K562 (cell line): ENCODE measurements around the gene COL28A1. TPM values are rescaled to one million over a fixed set of nuclear protein-coding genes. Genes with fewer than 3 reads are reported as not detected.

Source experiments
- ATAC-seq: fragments of 200-7000 bp; cut with Tn5 transposase; 3 replicates; pipeline ENCODE4 v1.9.1; 2020; ENCODE audit warnings: moderate library complexity
- BruUV-seq: library from RNA; stranded (reverse); fragments of 400-500 nt; replicated peaks from 2 replicates; lab custom pipeline; 2021; lab: Mats Ljungman, UMichigan
- CTCF ChIA-PET: fragments of 300-600 bp; formaldehyde crosslinking; extraction: SDS; loops from one replicate; lab custom pipeline; 2021; ENCODE audit warnings: low intra/inter-chr PET ratio; lab: Yijun Ruan, JAX
- POLR2A ChIA-PET: fragments of 300-600, 350-650 bp; sonication (Branson Sonifier 250); formaldehyde crosslinking; extraction: SDS; loops from one replicate; lab custom pipeline; 2021; ENCODE audit warnings: antibody characterized with exemption, inconsistent platforms; lab: Yijun Ruan, JAX
- DNase-seq, 4 experiments: peaks; one replicate each; pipeline versions ENCODE4 v3.0.0 to v3.0.0-alpha.2; 2011 to 2018; ENCODE audit warnings: low spot score in 3 of 4, mixed read lengths in 3 of 4; ENCODE audit errors: extremely low read depth in 1 of 4
- FAIRE-seq: peaks from 2 replicates; lab custom pipeline; 2011; peaks lifted over from hg19 to GRCh38; lab: Jason Lieb, UNC
- H2AFZ ChIP-seq: 2 replicates; pipeline ENCODE4 v1.6.0; 2011; ENCODE audit warnings: low read depth, low read length, control low read depth, inconsistent platforms
- H3K27ac ChIP-seq: fragments of 200-600 bp; 3 replicates; pipeline ENCODE4 v1.8.0; 2011; ENCODE audit warnings: low read depth, mild to moderate bottlenecking, control low read depth, inconsistent platforms, low read length, moderate library complexity, mixed read lengths; ENCODE audit errors: extremely low read depth
- H3K27me3 ChIP-seq, 2 experiments: fragments of 300-600 bp in 1 of 2; 2 replicates in 1 of 2; 3 replicates in 1 of 2; pipeline versions ENCODE4 v1.6.0 to v1.8.0; 2011; ENCODE audit warnings: inconsistent platforms in 2 of 2, low read length in 2 of 2, mild to moderate bottlenecking in 1 of 2, mixed read lengths in 1 of 2, moderate library complexity in 1 of 2; ENCODE audit not compliant: control insufficient read depth in 2 of 2, insufficient read depth in 2 of 2
- H3K36me3 ChIP-seq: fragments of 300-600 bp; 3 replicates; pipeline ENCODE4 v1.8.0; 2011; ENCODE audit warnings: mild to moderate bottlenecking, low read length, inconsistent platforms; ENCODE audit not compliant: control insufficient read depth, insufficient read depth
- H3K4me1 ChIP-seq, 2 experiments: fragments of 200-600 bp in 1 of 2; replicated peaks in 1 of 2; 2 replicates in 1 of 2; 3 replicates in 1 of 2; pipeline versions ENCODE4 v1.5.1 to v1.8.0; 2011; ENCODE audit warnings: inconsistent platforms in 2 of 2, low read length in 2 of 2, mild to moderate bottlenecking in 1 of 2, mixed read lengths in 1 of 2, moderate library complexity in 1 of 2; ENCODE audit not compliant: control insufficient read depth in 2 of 2, insufficient read depth in 2 of 2
- H3K4me2 ChIP-seq: 2 replicates; pipeline ENCODE4 v1.6.1; 2011; ENCODE audit warnings: low read length, control low read depth, inconsistent platforms, mixed read lengths; ENCODE audit not compliant: insufficient read depth
- H3K4me3 ChIP-seq: fragments of 200-600 bp; sonication (generic), shearing (Covaris generic); 2 replicates; pipeline ENCODE4 v1.5.1; 2016; ENCODE audit warnings: control low read depth, inconsistent platforms
- H3K79me2 ChIP-seq: fragments of 200-600 bp; 3 replicates; pipeline ENCODE4 v1.8.0; 2011; ENCODE audit warnings: low read length, inconsistent platforms; ENCODE audit not compliant: control insufficient read depth, insufficient read depth
- H3K9ac ChIP-seq, 2 experiments: 2 replicates each; pipeline versions ENCODE4 v1.6.0 to v1.6.1; 2011; ENCODE audit warnings: low read depth in 2 of 2, low read length in 2 of 2, control low read depth in 1 of 2, inconsistent platforms in 1 of 2, mild to moderate bottlenecking in 1 of 2, mixed read lengths in 1 of 2; ENCODE audit not compliant: insufficient read depth in 1 of 2
- H3K9me1 ChIP-seq: one replicate; pipeline ENCODE4 v1.6.0; 2011; ENCODE audit warnings: inconsistent platforms, mild to moderate bottlenecking, low read length, moderate library complexity; ENCODE audit not compliant: control insufficient read depth, insufficient read depth
- H3K9me3 ChIP-seq: replicated peaks from 2 replicates; pipeline ENCODE4 v1.5.1; 2011; ENCODE audit warnings: low read depth, low read length, inconsistent platforms; ENCODE audit not compliant: control insufficient read depth, insufficient read depth
- H4K20me1 ChIP-seq: replicated peaks from 2 replicates; pipeline ENCODE4 v1.6.1; 2011; ENCODE audit warnings: low read length, inconsistent platforms, mixed read lengths; ENCODE audit not compliant: control insufficient read depth, insufficient read depth
- ETV1 ChIP-seq: fragments of 450-650 bp; conservative IDR thresholded peaks from 2 replicates; pipeline ENCODE4 v1.6.1; 2016; ENCODE audit warnings: missing genetic modification characterization, control low read depth, low read depth, missing compliant biosample characterization
- FOXK2 ChIP-seq, 2 experiments: fragments of 450-650 bp; IDR thresholded peaks in 1 of 2; conservative IDR thresholded peaks in 1 of 2; 2 replicates each; pipeline ENCODE4 v1.6.1; 2016; ENCODE audit warnings: low read depth in 2 of 2, mild to moderate bottlenecking in 1 of 2
- KDM4B ChIP-seq, 2 experiments: fragments of 450-650 bp in 1 of 2; sonication (generic) in 1 of 2; IDR thresholded peaks; 2 replicates each; pipeline ENCODE4 v1.6.1; 2016 to 2017; ENCODE audit warnings: borderline replicate concordance in 2 of 2, antibody characterized with exemption in 1 of 2, low read depth in 1 of 2, mild to moderate bottlenecking in 1 of 2
- MAFK ChIP-seq: IDR thresholded peaks from 2 replicates; pipeline ENCODE4 v1.6.1; 2011; ENCODE audit warnings: low read length, improper control_type of control experiment
- PHF8 ChIP-seq: fragments of 200-600 bp; sonication (generic); IDR thresholded peaks from 2 replicates; pipeline ENCODE4 v1.6.1; 2012; ENCODE audit warnings: mixed run types, mild to moderate bottlenecking, inconsistent platforms, low read length, moderate library complexity, borderline replicate concordance
- PTRF ChIP-seq: fragments of 450-650 bp; IDR thresholded peaks from 2 replicates; pipeline ENCODE4 v1.6.1; 2016; ENCODE audit warnings: mild to moderate bottlenecking, missing genetic modification characterization, missing compliant biosample characterization
- RBM17 ChIP-seq: fragments of 200-400 bp; formaldehyde crosslinking; IDR thresholded peaks from 2 replicates; pipeline ENCODE4 v1.6.1; 2017; ENCODE audit warnings: low read depth, mild to moderate bottlenecking, low read length, borderline replicate concordance
- WGBS: fragments of 100-300 bp; shearing (Covaris generic); methylation state at CpG from one replicate; pipeline ENCODE4 v1.1.6; 2016; ENCODE audit warnings: low coverage, mixed read lengths; ENCODE audit not compliant: insufficient coverage; ENCODE audit errors: missing lambda C conversion rate; 5-methylcytosine and 5-hydroxymethylcytosine counted together
- in situ Hi-C: fragments of 300-500 bp; cut with MboI; formaldehyde crosslinking; loops from 4 replicates; pipeline ENCODE4 v1.15.0; 2018; ENCODE audit warnings: inconsistent platforms, mixed read lengths
- intact Hi-C: fragments of 100-400 bp; cut with micrococcal nuclease; formaldehyde crosslinking; loops from 2 replicates; pipeline ENCODE4 v1.14.2; 2022
- polyA plus RNA-seq, 8 experiments: library from polyadenylated mRNA; depleted of rRNA in 4 of 8; stranded (reverse) in 5 of 8; unstranded in 3 of 8; fragments of >200 nt; fragmentation: Nextera tagmentation in 2 of 8; fragmentation: Illumina TruSeq in 1 of 8; extraction: Ambion mirVana in 2 of 8; extraction: Trizol in 1 of 8; gene quantifications; 2 replicates each; pipeline versions ENCODE4 v1.2.1 to v1.2.3, GENCODE V29; 2011 to 2014; ENCODE audit warnings: inconsistent platforms in 1 of 8, missing spikeins in 1 of 8
- total RNA-seq, 7 experiments: library from RNA; depleted of rRNA in 6 of 7; stranded (reverse); fragments of >200 nt in 6 of 7; fragmentation: Illumina TruSeq in 2 of 7; extraction: Trizol in 2 of 7; gene quantifications; 2 replicates each; pipeline versions ENCODE4 v1.2.1 to v1.2.3, GENCODE V29; 2011 to 2021; ENCODE audit warnings: low replicate concordance in 1 of 7
- TF ChIP-seq, protein P1 (sequence below): fragments of 450-650 bp; formaldehyde crosslinking; IDR thresholded peaks from 2 replicates; pipeline ENCODE4 v1.4.0; 2020; ENCODE audit warnings: mild to moderate bottlenecking, mixed read lengths
- TF ChIP-seq, protein P2 (sequence below), 2 experiments: fragments of 450-650 bp in 1 of 2; sonication (generic) in 1 of 2; formaldehyde crosslinking; conservative IDR thresholded peaks; 2 replicates each; pipeline versions ENCODE4 v1.4.0 to v1.8.1; 2020 to 2022; ENCODE audit warnings: mild to moderate bottlenecking in 1 of 2, missing genetic modification reagents in 1 of 2

Gene COL28A1
- total and polyA plus RNA-seq, 9 of the 15 experiments (the other 6 are each of a cell fraction or from before 2014, with no cell fraction given): 0.03 to 0.13 (median 0.05) TPM; not detected in 3

DNA sequence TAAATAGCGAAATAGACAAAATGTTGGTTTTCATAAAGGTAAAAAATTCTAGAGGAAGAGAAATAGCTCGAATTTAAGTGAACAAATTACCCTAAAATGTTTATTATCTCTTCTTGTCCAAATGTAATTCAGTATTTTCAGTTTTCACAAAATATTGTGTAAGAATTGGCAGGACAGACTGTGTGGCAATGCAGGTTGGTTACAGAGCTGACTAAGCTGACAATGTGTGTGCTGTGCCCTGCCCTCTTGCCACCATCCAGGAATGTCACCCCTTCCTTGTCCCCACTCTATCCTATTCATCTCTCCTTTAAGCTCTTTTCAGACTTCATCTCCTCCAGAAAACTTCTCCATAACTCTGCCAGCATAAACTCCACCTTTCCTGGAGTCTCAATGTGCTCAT lies 46.1 kb downstream of the COL28A1 start:
- intact Hi-C loops: no loop called here

DNA sequence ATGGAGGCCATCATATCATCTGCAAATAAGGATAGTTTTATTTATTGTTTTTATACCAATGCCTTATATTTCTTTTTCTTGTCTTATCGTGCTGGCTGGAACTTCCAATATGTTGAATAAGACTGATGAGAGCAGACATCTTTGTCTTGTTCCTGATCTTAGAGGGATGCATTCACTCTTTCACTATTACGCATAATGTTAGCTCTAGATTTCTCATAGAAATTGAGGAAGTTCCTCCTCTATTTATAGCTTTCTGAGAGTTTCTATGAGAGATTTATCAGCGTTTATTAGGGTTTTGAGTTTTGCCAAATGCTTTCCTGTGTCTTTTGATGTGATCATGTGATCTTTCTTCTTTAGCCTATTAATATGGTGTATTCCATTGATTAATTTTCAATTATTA lies 49.3 kb downstream of the COL28A1 start:
- no peak overlapping the region for H3K9ac ChIP-seq
- H3K9me3 ChIP-seq: no peaks in the 10 kb centered on the region
- no peak overlapping the region for H2AFZ ChIP-seq
- FAIRE-seq (no peak), DNase-seq (no peak), ATAC-seq (no peak)
- 19% methylated on average over 3 of the region's 3 CpGs for WGBS
- TF ChIP-seq, protein P1, sequence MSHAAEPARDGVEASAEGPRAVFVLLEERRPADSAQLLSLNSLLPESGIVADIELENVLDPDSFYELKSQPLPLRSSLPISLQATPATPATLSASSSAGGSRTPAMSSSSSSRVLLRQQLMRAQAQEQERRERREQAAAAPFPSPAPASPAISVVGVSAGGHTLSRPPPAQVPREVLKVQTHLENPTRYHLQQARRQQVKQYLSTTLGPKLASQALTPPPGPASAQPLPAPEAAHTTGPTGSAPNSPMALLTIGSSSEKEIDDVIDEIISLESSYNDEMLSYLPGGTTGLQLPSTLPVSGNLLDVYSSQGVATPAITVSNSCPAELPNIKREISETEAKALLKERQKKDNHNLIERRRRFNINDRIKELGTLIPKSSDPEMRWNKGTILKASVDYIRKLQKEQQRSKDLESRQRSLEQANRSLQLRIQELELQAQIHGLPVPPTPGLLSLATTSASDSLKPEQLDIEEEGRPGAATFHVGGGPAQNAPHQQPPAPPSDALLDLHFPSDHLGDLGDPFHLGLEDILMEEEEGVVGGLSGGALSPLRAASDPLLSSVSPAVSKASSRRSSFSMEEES (CRISPR knock-in tag): peak; percentile 39; the same call in 1 of the 2 replicates
- no peak for TF ChIP-seq PHF8
- H3K36me3 ChIP-seq: no peaks in the 10 kb centered on the region
- H3K79me2 ChIP-seq: no peaks in the 10 kb centered on the region
- no peak overlapping the region for H3K4me3 ChIP-seq
- no peak overlapping the region for H3K4me2 ChIP-seq
- ChIA-PET CTCF (no interaction called here), POLR2A (no interaction called here)
- BruUV-seq: no TSS peak
- H3K9me1 ChIP-seq: no peaks in the 10 kb centered on the region
- H3K27ac ChIP-seq: no peak overlapping the region
- no peaks in the 10 kb centered on the region for H4K20me1 ChIP-seq
- no peaks in the 10 kb centered on the region for H3K4me1 ChIP-seq
- H3K27me3 ChIP-seq: no peaks in the 10 kb centered on the region
- intact Hi-C loops (no loop called here), in situ Hi-C loops (no loop called here)

More for the DNA sequence above, 46.1 kb downstream of the COL28A1 start:
- Histone ChIP-seq H3K79me2 (no peaks in the 10 kb centered on the region), H3K9ac (no peak overlapping the region), H2AFZ (no peak overlapping the region), H3K27me3 (no peaks in the 10 kb centered on the region), H3K27ac (no peak overlapping the region), H3K4me3 (no peak overlapping the region), H4K20me1 (no peaks in the 10 kb centered on the region), H3K4me2 (no peak overlapping the region), H3K36me3 (no peaks in the 10 kb centered on the region), H3K9me3 (no peaks in the 10 kb centered on the region), H3K4me1 (no peaks in the 10 kb centered on the region), H3K9me1 (no peaks in the 10 kb centered on the region)
- ChIA-PET POLR2A (interaction anchor here (0.5 to 1.0 kb wide), 2 partner anchors 9 to 15 kb away, joined by 3 to 6 read pairs; no protein-coding TSS in a partner anchor), CTCF (no interaction called here)
- DNase-seq: no peak
- 4% methylated on average over 2 of the region's 2 CpGs for WGBS
- BruUV-seq: no TSS peak
- TF ChIP-seq, protein P2, sequence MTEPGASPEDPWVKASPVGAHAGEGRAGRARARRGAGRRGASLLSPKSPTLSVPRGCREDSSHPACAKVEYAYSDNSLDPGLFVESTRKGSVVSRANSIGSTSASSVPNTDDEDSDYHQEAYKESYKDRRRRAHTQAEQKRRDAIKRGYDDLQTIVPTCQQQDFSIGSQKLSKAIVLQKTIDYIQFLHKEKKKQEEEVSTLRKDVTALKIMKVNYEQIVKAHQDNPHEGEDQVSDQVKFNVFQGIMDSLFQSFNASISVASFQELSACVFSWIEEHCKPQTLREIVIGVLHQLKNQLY (CRISPR knock-in tag; conservative IDR thresholded peaks at IDR 0.05): no peak
- TF ChIP-seq KDM4B (IDR thresholded peaks at IDR 0.05; ENCODE audit: borderline replicate concordance in 2 of 2, low read depth in 1 of 2) (no peak), MAFK (no peak), FOXK2 (conservative IDR thresholded peaks at IDR 0.05 in 1 of 2, IDR thresholded peaks at IDR 0.05 in 1 of 2; ENCODE audit: low read depth in 2 of 2) (no peak), PHF8 (no peak), ETV1 (no peak), PTRF (tag) (no peak), RBM17 (no peak)
- in situ Hi-C loops: no loop called here
- no peak for ATAC-seq
- no peak for FAIRE-seq
